SKM-1 treated with dmso at 0.1 percent for 144 hours (cell line): Measurements from ENCODE around the gene TAGLN2.

Experiments
- DNase-seq: peaks from one replicate; lab custom pipeline; 2025; ENCODE audit not compliant: unreplicated experiment; lab: John Stamatoyannopoulos, UW

Gene TAGLN2

DNA sequence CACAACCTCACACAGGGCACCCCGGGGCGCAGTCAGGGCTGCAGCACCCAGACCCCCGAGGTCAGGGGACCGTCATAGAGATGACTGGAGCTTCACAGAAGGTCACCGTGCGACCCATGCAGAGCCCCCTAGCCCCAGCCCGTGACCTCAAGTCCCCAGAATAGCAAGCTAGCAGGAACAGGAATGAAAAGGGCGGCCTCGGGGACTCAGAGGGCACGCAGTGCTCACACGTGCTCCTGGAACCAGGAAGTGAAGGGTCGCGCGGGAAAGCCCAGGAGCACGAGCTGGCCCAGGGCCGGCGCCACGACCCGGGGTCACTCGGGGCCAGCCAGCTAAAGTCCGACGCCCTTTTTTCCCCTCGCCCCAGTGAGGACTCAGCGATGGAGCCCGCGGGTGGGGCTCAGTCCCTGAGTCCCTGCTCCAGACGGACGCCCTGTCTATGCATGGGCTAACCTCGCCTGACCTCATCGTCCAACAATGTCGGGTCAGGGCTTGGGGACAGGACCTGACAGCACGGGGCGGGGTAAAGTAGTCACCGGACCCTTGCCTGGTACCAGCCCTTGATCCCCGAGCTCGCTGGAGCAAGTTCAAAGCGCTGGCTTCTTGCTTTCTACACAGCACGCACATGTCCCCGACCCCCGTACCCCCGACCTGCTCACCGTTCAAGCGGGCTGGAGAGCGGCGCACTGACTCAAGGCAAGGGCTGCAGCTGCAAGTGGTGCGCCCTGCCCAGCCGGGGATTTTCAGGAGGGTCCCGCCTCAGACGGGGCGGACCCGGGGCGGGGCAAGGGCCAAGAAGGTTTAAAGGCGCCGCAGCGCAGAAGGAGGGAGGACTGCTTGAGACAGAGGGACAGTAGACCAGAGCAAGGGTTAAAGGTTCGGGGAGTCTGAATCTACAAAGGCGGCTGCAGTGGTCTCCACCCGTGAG, at the start of gene TAGLN2:
TAGLN2 (minus strand) TSS at position 717 of the 928 bp plus-strand sequence. CDS start 4,998 bp downstream, outside the sequence.
- DNase-seq: peak; percentile 98

GRCh38 chr1:159974350-159974965, 49.2 kb upstream of the TAGLN2 start:
- no peak for DNase-seq

DNA sequence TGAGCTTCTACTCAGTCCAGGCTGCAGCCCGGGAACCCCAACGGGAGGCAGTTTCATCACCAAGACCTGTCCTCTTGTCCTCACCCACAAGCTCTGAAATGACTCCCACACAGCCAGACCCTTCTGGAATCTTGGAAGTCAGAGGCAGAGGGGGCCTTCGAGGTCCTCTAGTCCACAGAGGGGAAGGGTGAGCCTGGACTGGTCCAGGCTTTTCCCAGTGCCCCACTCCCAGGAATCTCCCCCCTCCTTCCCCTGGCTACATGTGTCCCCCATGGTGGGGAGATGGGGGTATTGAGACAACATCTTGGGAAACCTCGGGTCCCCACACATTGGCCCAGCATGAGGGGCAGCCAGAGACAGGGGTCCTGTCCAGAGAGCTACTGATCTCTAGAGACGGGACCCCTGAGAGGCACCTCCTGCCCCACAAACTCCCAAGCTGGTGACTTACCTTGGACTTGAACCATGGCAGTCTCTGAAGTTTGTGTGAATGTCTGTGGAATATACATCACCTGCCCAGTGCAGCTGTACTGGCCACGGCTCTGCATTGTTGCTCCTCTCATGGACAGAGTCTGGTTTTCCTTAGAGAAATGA, 48.1 kb upstream of the TAGLN2 start:
- DNase-seq: no peak

- no peak for DNase-seq
These were observed 47.3 kb upstream of the TAGLN2 start for GRCh38 chr1:159972443-159973205.

- DNase-seq: no peak
These were observed 45.6 kb upstream of the TAGLN2 start for GRCh38 chr1:159970932-159971342.

GRCh38 chr1:159968901-159969300, 43.6 kb upstream of the TAGLN2 start:
- no peak for DNase-seq

DNA sequence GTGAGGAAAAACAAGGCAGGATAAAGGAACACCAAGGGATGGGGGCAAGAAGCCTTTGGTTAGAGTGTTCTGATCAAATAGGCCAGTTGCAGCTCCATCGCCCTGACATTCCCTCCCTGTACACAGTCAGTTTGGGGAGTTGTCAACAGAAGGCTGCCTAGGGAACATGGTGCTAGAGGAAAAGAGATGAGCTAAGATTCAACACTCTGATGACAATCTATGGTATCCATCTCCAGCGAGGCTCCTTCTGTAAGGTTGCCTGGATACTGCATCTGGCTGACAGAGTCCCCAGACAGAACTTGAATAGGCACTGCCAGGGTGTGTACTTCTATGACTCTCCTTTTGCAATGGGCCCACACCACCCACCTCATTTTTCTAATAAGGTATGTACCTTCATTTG, 40.0 kb upstream of the TAGLN2 start:
- DNase-seq: no peak

GRCh38 chr1:159964144-159964543, 38.8 kb upstream of the TAGLN2 start:
- no peak for DNase-seq

DNA sequence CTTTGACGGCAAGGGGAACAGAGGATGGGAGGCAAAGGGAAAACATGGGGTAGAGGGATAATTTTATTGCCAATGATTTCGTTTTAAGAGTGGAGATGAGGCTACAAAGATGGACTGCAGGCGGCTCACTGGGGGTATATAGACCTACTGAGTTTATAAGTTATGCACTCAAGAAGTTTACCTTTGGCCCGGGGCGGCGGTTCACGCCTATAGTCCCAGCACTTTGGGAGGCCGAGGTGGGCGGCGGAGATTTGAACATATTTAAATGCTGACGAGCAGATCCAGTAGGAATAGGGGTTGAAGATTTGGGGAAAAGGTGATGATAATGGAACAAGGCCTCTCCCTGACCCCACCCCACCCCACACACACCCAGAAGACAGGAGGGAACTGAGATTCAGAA, 36.9 kb upstream of the TAGLN2 start:
- DNase-seq: no peak

- no peak for DNase-seq
These were observed 36.3 kb upstream of the TAGLN2 start for GRCh38 chr1:159961636-159962035.

DNA sequence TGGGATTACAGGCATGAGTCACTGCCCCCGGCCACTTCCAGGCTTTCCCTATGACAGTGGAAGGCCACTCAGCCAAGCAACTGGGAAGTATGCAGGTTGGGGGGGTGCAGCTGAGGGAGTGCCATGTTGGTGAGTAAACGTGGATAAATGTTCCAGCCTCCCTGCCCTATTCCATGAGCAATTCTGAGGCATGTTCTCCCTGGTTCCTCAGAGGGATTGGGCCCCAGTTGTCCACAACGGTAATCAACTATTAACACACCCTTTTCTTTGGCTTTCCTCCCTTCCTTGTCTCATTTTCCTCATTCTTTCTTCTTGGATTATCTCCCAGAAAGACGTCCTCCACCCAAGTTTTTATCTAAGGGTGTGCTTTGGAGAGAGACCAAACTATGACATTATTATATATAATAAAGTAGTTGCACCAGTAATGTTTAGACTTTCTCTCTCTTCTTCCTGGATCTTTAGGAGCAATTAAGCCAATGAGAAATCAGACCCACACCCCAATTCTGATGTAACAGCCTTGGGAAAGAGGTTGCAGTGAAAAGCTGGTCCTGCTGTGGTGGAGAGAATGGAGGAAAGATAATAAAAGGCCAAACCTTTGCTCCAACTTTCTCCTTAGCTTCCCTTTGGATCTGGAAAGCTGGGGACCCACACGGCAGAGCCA, 35.5 kb upstream of the TAGLN2 start:
- no peak for DNase-seq

DNA sequence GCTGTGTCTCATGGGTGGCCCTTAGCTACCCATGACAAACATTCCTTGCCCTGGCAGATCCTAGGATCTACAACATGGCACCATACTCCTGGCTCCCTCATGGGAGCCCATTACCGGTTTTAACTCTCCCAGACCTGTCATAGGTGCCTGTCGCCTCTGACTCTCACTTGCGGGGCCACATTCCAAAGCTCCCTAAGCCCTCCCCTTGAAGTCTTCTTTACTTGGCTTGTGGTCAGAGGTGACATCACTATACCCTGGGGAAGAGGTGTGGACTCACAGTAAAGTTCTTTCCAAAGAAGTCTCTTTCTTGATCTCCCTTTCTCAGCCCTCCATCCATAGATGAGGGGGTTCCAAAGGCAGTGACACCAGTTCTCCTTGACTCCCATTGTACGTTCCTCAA, 34.1 kb upstream of the TAGLN2 start:
- no peak for DNase-seq

DNA sequence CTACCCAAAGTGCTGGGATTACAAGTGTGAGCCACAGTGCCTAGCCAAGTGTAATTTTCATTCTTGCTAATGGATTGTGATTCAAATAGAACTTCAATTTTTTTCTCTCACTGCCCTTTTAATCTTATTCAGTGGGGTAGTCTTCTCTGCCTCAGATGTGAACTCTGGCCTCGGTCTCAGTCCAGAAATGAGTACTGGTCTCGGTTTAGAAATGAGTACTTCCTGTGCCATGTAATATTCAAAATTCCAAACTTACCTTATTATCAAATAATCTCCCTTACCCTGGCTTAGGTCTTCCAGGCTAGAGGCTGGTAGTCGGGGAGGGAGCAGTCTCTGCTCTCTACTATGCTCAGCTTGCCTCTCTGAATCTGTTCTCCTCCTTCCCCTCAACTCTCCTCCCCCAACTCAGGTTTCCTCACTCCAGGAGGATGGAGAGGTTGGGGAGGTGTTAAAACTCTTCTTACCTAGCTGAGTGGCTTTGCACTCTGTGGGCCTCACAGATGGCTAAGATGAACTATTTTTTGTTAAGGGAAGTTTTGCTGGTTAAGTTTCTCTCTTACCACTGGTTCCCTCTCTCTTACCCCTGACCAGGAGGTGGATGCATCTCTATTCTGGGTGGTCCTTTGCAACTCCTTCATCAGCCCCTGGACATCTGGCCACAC, 33.5 kb upstream of the TAGLN2 start:
- DNase-seq: no peak

GRCh38 chr1:159957824-159958268, 32.5 kb upstream of the TAGLN2 start:
- no peak for DNase-seq

GRCh38 chr1:159955456-159955855, 30.1 kb upstream of the TAGLN2 start:
- no peak for DNase-seq

GRCh38 chr1:159953536-159954515, 28.5 kb upstream of the TAGLN2 start, which contains the start of gene SLAMF9:
SLAMF9 (minus strand) TSS chr1:159954237; CDS start chr1:159954137, 100 bp downstream.
- DNase-seq: no peak

- no peak for DNase-seq
These were observed 27.6 kb upstream of the TAGLN2 start for GRCh38 chr1:159952932-159953331.

DNA sequence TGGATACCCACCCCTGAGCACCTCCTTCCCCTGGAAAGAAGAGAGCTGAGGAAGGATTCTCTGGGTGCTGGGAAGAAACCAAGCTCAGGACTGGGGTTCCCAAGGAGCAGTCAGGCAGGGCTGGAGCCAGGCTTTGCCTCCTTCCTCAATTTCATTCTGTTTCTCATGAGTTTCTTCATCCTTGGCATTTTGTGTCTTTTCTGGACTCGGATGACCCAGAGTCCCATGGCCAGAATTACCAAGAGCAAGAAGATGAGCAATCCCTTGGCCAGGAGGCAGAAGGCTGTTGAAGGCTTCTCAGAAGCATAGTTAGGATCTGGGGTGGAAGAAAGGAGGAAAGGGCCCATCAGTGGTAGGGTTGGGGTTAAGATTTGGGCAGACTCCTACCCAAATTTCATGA, 26.2 kb upstream of the TAGLN2 start:
- no peak for DNase-seq

GRCh38 chr1:159951016-159951415, 25.7 kb upstream of the TAGLN2 start:
- DNase-seq: no peak
